Lower leg skin (tissue), 4 donors: ENCODE measurements around the gene FOSL1. TPM values are rescaled to one million over a fixed set of nuclear protein-coding genes. Genes with fewer than 3 reads are reported as not detected.

ENCODE experiments used
- DNase-seq, 2 donors: peaks; one replicate each; pipeline ENCODE4 v3.0.0-alpha.2; 2019; ENCODE audit warnings: low spot score in 2 of 2
- H3K4me3 ChIP-seq: fragments of 200-600 bp; sonication (generic); 2 replicates; pipeline ENCODE4 v1.5.1; 2017; ENCODE audit warnings: mild to moderate bottlenecking, low read depth; ENCODE audit not compliant: poor library complexity, severe bottlenecking
- CTCF ChIP-seq, 3 donors: fragments of 450-650 bp; IDR thresholded peaks; one replicate each; pipeline ENCODE4 v1.5.1; 2016; ENCODE audit warnings: antibody characterized with exemption in 3 of 3, mild to moderate bottlenecking in 3 of 3, moderate library complexity in 2 of 3
- POLR2A ChIP-seq, 2 donors: fragments of 450-650 bp; IDR thresholded peaks; one replicate each; pipeline ENCODE4 v1.6.1; 2016 to 2017; ENCODE audit warnings: antibody characterized with exemption in 2 of 2, mild to moderate bottlenecking in 1 of 2, moderate library complexity in 1 of 2
- WGBS, 2 donors: methylation state at CpG; one replicate each; pipeline ENCODE4 v1.1.5; 2018; 5-methylcytosine and 5-hydroxymethylcytosine counted together
- intact Hi-C: fragments of 100-400 bp; cut with DNase I; formaldehyde crosslinking; loops from one replicate; pipeline ENCODE4 v1.15.0; 2023; ENCODE audit warnings: low total_unique reads
- total RNA-seq, 4 donors: library from RNA; depleted of rRNA; stranded (reverse); fragments of >200 nt; gene quantifications; one replicate each; pipeline ENCODE4 v1.1.0, GENCODE V29; 2016

The FOSL1 gene
- total RNA-seq, 4 donors from 2014 or later, result 2.4 to 7.5 (median 5.3) TPM

- no peak overlapping the region for H3K4me3 ChIP-seq
- intact Hi-C loops, result no loop called here
- WGBS, 2 donors, result 76 to 81% methylated on average over 9 of the region's 9 CpGs
- no peak for DNase-seq
- TF ChIP-seq CTCF (IDR thresholded peaks at IDR 0.05), result no peak
These were observed 34.5 kb downstream of the FOSL1 start for GRCh38 chr11:65865550-65866172.

GRCh38 chr11:65864706-65865471, 35.3 kb downstream of the FOSL1 start:
- no peak for TF ChIP-seq POLR2A (IDR thresholded peaks at IDR 0.05)
- intact Hi-C loops, result no loop called here
- no peak for DNase-seq
- 86% methylated on average over 17 to 18 of the region's 18 CpGs for WGBS, 2 donors
- H3K4me3 ChIP-seq, result no peak overlapping the region

GRCh38 chr11:65863889-65864705, 36.1 kb downstream of the FOSL1 start:
- intact Hi-C loops, result no loop called here
- 84 to 90% methylated on average over 8 to 12 of the region's 12 CpGs for WGBS, 2 donors
- no peak for DNase-seq
- TF ChIP-seq POLR2A (IDR thresholded peaks at IDR 0.05), result no peak
- no peak for TF ChIP-seq CTCF (IDR thresholded peaks at IDR 0.05)
- H3K4me3 ChIP-seq, result no peak overlapping the region

- WGBS, 2 donors, result 91 to 92% methylated on average over 24 of the region's 24 CpGs
- intact Hi-C loops, result no loop called here
- DNase-seq, result no peak
- TF ChIP-seq POLR2A (IDR thresholded peaks at IDR 0.05) (no peak), CTCF (IDR thresholded peaks at IDR 0.05) (no peak)
- no peak overlapping the region for H3K4me3 ChIP-seq
These were observed 37.0 kb downstream of the FOSL1 start for GRCh38 chr11:65862941-65863888.

GRCh38 chr11:65862191-65862735, 37.9 kb downstream of the FOSL1 start:
- TF ChIP-seq POLR2A (IDR thresholded peaks at IDR 0.05) (no peak), CTCF (IDR thresholded peaks at IDR 0.05) (no peak)
- no peak overlapping the region for H3K4me3 ChIP-seq
- 74 to 92% methylated on average over 5 of the region's 5 CpGs for WGBS, 2 donors
- no peak for DNase-seq
- intact Hi-C loops, result no loop called here
